HL-60 (cell line): Measurements from ENCODE around the gene SCGN.

Source experiments
- DNase-seq, 2 experiments: peaks; one replicate each; pipeline ENCODE4 v3.0.0-alpha.2; 2010 to 2020; ENCODE audit warnings: low read depth in 1 of 2, low spot score in 1 of 2
- H3K27ac ChIP-seq: fragments of 250-450 bp; sonication (Bioruptor Pico); replicated peaks from 2 replicates; pipeline ENCODE4 v1.5.1; 2020; ENCODE audit warnings: mild to moderate bottlenecking, moderate library complexity
- H3K27me3 ChIP-seq: fragments of 250-450 bp; sonication (Bioruptor Pico); 2 replicates; pipeline ENCODE4 v1.5.1; 2021; ENCODE audit warnings: mild to moderate bottlenecking, moderate library complexity; ENCODE audit not compliant: insufficient read depth, poor library complexity, severe bottlenecking
- H3K4me3 ChIP-seq: replicated peaks from 2 replicates; pipeline ENCODE4 v1.5.1; 2011; ENCODE audit warnings: mild to moderate bottlenecking, control low read depth, low read length; ENCODE audit not compliant: insufficient read depth
- GABPA ChIP-seq: IDR thresholded peaks from 2 replicates; pipeline ENCODE4 v1.6.1; 2012; ENCODE audit warnings: low read depth
- POLR2AphosphoS5 ChIP-seq: IDR thresholded peaks from 2 replicates; pipeline ENCODE4 v1.6.1; 2012; ENCODE audit warnings: low read depth
- REST ChIP-seq: IDR thresholded peaks from 2 replicates; pipeline ENCODE4 v1.6.1; 2012; ENCODE audit warnings: low read depth; ENCODE audit not compliant: insufficient replicate concordance
- SPI1 ChIP-seq: IDR thresholded peaks from 2 replicates; pipeline ENCODE4 v1.6.1; 2012; ENCODE audit warnings: low read depth, mild to moderate bottlenecking, borderline replicate concordance
- TF ChIP-seq, protein P1 (sequence below): IDR thresholded peaks from one replicate; pipeline ENCODE4 v1.5.1; 2011; ENCODE audit warnings: low read length, control low read depth, inconsistent platforms; ENCODE audit not compliant: insufficient read depth

Gene SCGN

DNA sequence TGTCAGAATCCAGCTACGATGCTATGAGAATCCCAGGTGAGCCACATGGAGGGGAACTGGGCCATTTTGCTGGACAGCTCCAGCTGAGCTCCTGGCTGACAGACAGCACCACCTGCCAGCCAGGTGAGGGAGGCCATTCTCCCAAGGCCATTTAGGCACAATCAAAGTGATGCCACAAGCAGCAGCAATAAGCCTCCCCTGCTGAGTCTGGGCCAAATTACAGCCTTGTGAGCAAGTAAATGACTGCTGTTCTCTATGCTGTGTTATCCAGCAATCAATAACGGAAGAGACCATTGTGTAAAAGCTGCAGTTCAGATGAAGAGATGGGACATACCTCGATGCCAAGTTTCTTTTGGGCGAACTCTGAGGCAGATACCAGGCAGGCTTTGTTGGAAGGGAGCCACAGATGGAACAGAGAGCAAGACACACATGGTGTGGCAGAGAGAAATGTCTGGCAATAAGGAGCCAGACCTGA lies 14.0 kb upstream of the SCGN start:
- H3K27ac ChIP-seq: no peak overlapping the region
- peak; percentile 75 for TF ChIP-seq REST
- no peak for TF ChIP-seq POLR2AphosphoS5
- TF ChIP-seq GABPA: no peak
- TF ChIP-seq, protein P1, sequence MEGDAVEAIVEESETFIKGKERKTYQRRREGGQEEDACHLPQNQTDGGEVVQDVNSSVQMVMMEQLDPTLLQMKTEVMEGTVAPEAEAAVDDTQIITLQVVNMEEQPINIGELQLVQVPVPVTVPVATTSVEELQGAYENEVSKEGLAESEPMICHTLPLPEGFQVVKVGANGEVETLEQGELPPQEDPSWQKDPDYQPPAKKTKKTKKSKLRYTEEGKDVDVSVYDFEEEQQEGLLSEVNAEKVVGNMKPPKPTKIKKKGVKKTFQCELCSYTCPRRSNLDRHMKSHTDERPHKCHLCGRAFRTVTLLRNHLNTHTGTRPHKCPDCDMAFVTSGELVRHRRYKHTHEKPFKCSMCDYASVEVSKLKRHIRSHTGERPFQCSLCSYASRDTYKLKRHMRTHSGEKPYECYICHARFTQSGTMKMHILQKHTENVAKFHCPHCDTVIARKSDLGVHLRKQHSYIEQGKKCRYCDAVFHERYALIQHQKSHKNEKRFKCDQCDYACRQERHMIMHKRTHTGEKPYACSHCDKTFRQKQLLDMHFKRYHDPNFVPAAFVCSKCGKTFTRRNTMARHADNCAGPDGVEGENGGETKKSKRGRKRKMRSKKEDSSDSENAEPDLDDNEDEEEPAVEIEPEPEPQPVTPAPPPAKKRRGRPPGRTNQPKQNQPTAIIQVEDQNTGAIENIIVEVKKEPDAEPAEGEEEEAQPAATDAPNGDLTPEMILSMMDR: no peak
- TF ChIP-seq SPI1: no peak
- no peak overlapping the region for H3K4me3 ChIP-seq
- no peak for DNase-seq
- no peaks in the 10 kb centered on the region for H3K27me3 ChIP-seq

GRCh38 chr6:25639653-25640052 lies 12.4 kb upstream of the SCGN start:
- no peak for DNase-seq
- H3K27ac ChIP-seq: no peak overlapping the region
- H3K27me3 ChIP-seq: no peaks in the 10 kb centered on the region
- TF ChIP-seq GABPA (no peak), SPI1 (no peak), POLR2AphosphoS5 (no peak), REST (no peak)
- TF ChIP-seq, protein P1: no peak
- no peak overlapping the region for H3K4me3 ChIP-seq

DNA sequence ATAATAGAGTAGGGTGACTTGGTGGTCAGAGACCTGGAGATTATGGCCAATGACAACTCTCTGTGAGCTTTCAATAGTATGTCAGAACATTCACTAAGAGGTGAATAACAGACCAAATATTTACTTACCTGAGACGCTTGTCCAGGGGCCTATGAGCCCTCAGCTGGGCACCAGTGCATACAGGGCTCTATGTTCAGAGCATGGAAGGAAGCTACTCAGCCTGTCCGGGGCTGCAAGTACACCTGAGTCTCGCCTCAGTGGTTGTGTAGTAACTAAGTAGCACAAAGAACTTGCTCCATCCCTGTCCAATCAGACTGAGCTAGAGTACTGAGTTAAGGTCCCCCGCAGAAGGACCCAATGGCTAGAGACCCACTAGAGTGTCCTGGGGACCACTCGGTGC lies 11.6 kb upstream of the SCGN start:
- DNase-seq: no peak
- no peaks in the 10 kb centered on the region for H3K27me3 ChIP-seq
- no peak overlapping the region for H3K4me3 ChIP-seq
- H3K27ac ChIP-seq: no peak overlapping the region
- TF ChIP-seq REST (no peak), SPI1 (no peak), POLR2AphosphoS5 (no peak), GABPA (no peak)
- TF ChIP-seq, protein P1: no peak
